CD4-positive, alpha-beta T cell treated with Interleukin-4 for 1 hour (primary cell): ENCODE results near the gene SLC10A7.
"Not testable (repeated sequence)": the region's sequence is repeated elsewhere in the genome, so short reads cannot be mapped to it uniquely, and the experiment has no call there.

Experiments used
- DNase-seq, 2 donors: peaks; one replicate each; pipeline ENCODE4 v3.0.0-alpha.2; 2020 to 2022

The SLC10A7 gene

GRCh38 chr4:146436423-146437162, 85.1 kb downstream of the SLC10A7 start:
- DNase-seq: no peak

- no peak for DNase-seq
Observed at GRCh38 chr4:146435962-146436361, 85.8 kb downstream of the SLC10A7 start.

DNA sequence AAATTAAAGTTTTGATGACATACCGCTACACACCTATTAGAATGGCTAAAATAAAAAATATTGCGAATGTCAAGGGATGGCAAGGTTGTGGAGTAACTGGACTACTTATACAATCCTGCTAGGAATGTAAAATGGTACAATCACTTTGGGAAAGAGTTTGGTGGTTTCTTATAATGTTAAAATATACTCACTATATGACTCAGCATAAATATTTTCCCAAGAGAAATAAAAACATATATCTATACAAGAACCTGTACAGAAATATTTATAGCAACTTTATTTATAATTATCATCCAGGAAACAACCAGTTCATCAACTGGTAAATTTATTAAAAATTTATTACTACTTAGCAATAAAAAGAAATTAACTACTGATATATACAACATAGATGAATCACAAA, 89.7 kb downstream of the SLC10A7 start:
- no peak for DNase-seq

DNA sequence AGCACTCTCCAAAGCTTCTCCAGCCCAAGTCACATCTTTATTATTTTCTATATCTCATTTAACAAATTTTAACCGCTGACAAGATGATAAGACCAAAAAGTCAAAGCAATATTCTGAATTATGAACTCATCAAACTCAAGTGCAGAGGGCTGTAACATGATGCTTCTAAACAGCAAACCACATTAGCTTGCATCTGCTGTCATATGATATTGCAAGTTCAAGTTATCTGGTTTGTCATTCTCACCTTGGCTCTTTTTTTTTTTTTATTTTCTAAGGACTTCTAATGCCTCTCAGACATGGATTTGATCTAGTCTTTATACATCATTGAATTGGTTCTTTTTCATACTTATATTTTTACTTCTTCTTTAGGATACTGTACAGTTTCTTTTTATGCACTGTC, 93.4 kb downstream of the SLC10A7 start:
- no peak for DNase-seq

GRCh38 chr4:146417822-146418221, 103.9 kb downstream of the SLC10A7 start:
- no peak for DNase-seq

DNA sequence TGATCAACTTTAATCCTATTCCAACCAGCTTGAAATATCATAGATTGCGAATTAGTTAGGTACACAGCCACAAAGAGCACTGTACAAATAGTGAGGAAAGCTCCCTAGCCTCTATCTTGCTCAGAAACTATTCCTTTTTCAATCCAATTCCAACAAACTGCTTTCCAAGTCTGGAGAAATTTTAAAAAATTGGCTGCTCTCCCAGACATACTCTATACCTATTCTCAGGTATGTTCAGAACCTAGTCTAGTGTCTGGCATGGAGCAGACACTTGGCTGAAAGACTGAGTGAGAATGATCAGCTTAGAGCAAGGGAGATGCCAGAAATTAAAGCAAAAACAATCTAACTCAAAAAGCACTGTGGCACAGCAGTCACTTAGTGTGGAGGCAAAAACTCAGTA, 105.9 kb downstream of the SLC10A7 start:
- DNase-seq: no peak

DNA sequence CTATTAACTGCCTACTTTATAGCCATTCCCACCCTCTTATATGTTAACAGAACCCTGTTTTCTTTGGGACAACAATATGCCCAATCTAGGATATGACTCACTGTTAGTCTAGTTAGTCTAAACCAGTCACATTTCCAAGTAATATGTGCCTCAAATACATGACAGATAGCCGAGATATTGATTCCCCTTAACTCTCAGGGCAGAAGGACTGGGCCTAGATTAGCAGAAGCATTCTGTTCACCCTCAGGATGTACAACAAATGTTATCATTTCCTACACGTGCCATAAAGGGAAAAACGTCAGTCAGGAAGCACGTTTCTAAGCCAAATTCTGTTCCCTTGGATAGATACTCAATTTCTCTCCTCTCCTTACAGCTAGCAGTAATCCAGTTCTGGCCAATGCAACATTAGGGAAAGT, 114.1 kb downstream of the SLC10A7 start:
- DNase-seq: no peak

- DNase-seq: no peak
Observed at GRCh38 chr4:146407257-146407656, 114.5 kb downstream of the SLC10A7 start.

DNA sequence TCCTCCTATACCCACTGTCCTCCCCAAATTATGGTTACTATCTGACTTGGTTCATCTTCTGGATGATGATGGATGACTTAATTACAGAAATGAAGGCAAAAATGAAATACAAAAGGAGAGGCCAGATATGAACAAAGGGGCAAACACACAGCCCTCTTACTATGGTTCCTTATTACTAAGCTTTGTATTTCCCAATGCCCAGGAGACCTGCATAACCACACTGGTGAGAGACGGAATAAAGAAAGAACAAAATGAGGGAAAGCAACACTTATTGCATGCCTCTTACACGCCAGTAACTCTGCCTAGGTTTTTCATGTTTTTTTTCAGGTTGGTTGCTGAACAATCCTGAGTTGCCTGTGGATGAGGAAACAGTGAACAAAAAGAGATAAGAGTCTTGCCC, 120.5 kb downstream of the SLC10A7 start:
- no peak for DNase-seq

DNA sequence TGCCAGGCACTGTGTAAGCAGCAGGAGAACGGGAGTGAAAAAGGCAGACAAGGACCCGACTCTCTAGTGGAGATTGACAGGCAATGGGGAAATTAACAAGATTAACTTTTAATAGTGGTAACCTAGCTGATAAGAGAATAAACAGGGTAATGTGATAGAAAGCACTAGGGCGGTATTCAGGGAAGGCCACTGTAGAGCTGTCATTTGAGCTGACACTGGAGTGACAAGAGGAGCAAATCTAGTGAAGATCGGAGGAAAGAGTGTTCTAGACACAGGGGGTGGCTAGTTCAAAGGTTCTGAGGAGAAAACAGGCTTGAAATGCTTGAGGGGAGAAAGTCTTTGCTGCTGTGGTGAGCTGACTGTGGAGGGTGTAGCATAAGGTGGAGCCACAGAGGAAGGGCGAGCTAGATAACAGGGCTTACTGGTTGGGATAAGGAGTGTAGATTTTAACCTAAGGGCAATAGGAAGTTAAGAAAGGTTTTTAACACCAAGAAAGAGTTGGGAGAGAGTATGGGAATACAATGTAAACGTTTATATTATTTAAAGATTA, 122.8 kb downstream of the SLC10A7 start:
- no peak for DNase-seq

- no peak for DNase-seq
Observed at GRCh38 chr4:146398404-146398803, 123.3 kb downstream of the SLC10A7 start.

DNA sequence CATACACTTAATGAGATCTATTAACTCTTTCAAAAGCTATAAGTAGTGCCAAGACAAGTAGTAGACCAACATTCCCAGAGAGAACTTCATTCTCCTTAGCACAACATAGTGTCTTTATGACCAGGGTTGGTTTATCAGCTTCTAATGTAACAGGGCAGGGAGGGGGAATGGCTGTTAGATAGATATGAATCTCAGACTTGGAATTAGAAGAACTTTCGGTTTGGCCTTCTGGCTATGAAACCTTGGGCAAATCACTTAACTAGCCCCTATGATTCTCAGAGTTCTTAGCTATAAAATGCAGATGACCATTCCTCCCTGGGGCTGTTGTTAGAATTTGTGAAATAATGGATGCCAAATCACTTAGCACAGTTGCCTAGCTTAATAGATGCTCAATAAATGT, 132.2 kb downstream of the SLC10A7 start:
- no peak for DNase-seq

DNA sequence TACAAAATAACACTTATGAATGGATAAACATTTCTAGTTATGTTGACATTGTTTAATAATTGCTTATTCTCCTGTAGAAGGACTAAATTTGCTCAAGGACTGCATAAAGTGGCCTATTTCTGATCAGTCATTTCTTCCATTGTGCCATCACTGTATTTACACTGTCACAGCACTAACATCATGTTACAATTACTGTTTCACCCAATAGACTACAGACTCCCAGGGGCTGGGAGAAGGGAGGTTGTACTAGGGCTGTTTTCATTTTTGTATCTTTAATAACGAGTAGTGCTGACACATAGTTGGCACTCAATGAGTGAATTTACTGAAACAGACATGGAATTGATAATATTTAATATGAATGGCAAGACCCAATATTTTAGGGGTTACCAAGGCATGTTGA, 139.5 kb downstream of the SLC10A7 start:
- DNase-seq: no peak

- DNase-seq: no peak
Observed at GRCh38 chr4:146381263-146381872, 140.4 kb downstream of the SLC10A7 start.

GRCh38 chr4:146379744-146380143, 142.0 kb downstream of the SLC10A7 start:
- DNase-seq: no peak

DNA sequence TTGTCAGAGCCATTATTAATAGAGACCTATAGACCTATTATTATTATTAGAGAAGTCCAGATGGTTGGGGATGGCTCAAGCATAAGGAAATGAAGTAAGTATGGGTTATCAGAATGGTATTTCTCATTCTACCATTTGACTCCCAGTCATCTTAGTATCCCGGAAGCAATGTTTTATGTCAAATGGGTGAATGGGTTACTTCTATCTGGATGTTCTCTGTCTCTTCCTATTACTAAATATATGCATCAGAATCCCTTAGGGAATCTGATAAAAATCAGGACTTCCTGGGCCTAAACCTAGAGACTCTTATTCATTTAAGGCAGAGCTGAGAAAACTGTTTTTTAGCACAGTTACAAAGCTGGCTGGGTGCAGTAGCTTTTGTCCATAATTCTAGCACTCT, 149.9 kb downstream of the SLC10A7 start:
- no peak for DNase-seq

DNA sequence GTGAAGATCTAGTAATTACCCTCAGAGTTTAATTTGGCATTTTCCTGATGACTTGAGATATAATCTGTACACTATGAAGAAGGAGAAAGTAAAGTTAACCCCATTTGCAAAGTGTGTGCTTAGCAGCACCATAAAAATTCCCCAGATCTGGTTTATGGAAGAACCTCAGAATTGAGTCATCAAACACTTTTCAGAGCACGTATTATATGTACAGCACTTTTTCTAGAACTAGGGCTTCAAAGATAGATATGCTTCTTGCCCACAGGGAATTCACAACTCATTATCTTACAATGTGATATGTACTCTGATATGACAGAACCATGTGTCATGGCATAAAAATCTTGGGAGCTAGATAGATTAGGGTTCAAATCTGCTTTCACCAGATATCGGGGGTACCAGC, 150.9 kb downstream of the SLC10A7 start:
- no peak for DNase-seq

DNA sequence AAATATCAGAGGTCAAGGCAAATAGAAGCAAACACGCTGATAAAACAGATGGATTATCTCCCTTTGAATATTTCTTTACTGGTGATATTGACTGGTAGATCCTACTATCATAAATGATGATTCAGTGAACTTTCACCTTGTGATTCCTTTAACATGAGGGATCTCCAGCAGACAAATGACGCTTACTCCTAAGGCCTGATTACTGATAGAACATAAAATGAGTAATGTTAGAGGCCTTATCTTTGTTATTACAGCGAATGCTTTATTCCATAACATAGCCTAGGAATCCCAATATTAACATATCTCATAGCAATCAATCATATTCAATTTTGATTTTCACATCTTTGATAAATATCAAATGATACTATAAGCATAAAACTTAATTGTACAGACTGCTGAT, 152.3 kb downstream of the SLC10A7 start:
- no peak for DNase-seq

DNA sequence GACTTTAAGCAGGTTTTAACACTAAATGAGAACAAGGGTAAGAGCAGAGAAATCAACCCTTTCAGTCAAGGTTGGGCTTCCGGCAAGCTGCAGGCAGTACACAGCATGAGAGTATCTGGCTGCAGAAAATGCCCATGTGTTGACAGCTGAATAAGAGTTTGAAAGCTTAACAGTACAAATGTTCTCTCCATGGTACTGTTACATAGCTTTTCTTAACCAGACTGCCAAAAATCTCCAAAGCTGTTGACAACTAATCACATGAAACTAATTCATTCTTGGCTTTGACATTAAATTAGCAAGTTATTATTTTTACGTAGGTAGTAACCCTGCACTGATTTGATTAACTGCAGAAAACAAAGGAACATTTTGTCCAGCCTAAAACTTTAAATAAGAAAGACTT, 153.5 kb downstream of the SLC10A7 start:
- no peak for DNase-seq

DNA sequence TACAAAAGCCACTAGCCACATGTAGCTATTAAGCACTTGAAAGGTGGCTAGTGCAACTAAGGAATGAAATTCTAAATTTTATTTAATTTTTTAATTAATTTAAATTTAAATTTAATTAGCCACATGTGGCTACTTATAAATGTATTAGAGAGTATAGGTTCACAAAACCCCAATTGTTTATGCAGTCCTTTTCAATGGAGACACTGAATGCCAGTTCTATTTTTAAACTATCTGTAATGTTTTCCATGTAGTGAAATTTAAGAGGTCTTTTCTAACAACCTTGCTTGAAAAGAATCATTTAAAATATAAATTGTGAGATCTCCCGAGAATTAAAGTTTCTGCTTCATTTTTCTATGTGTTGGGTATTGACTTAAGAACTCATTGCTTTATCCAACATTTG, 154.4 kb downstream of the SLC10A7 start:
- DNase-seq: no peak

- no peak for DNase-seq
Observed at GRCh38 chr4:146359771-146360170, 162.0 kb downstream of the SLC10A7 start.

DNA sequence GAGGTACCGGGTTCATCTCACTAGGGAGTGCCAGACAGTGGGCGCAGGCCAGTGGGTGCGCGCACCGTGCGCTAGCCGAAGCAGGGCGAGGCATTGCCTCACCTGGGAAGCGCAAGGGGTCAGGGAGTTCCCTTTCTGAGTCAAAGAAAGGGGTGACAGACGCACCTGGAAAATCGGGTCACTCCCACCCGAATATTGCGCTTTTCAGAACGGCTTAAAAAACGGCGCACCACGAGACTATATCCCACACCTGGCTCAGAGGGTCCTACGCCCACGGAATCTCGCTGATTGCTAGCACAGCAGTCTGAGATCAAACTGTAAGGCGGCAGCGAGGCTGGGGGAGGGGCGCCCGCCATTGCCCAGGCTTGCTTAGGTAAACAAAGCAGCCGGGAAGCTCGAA, 171.6 kb downstream of the SLC10A7 start:
- DNase-seq: not testable (repeated sequence)

- no peak for DNase-seq
Observed at GRCh38 chr4:146349306-146349705, 172.4 kb downstream of the SLC10A7 start.

GRCh38 chr4:146347822-146348221, 173.9 kb downstream of the SLC10A7 start:
- no peak for DNase-seq

- no peak for DNase-seq
Observed at GRCh38 chr4:146346276-146346675, 175.5 kb downstream of the SLC10A7 start.
